Activated B cell treated with CpG ODN at 0.5 μM for 24 hours (primary cell): Measurements from ENCODE around the gene FHIT. TPM values are rescaled to one million over a fixed set of nuclear protein-coding genes. Genes with fewer than 3 reads are reported as not detected.

Experiments used
- ATAC-seq: fragments of 200-7000 bp; cut with Tn5 transposase; one replicate; pipeline ENCODE4 v1.10.0; 2021; ENCODE audit warnings: low read depth, mild to moderate bottlenecking, moderate library complexity
- CTCF ChIA-PET: fragments of 350-600 bp; sonication (Branson Sonifier 250); formaldehyde crosslinking; loops from one replicate; lab custom pipeline; 2021; ENCODE audit warnings: antibody characterized with exemption; lab: Charles Lee
- POLR2A ChIA-PET: fragments of 350-600 bp; sonication (Branson Sonifier 250); formaldehyde crosslinking; loops from one replicate; lab custom pipeline; 2021; ENCODE audit warnings: antibody characterized with exemption; lab: Charles Lee
- DNase-seq: peaks from one replicate; pipeline ENCODE4 v3.0.0; 2022
- H3K27ac Mint-ChIP-seq: one replicate; pipeline ENCODE4 v1.8.0; 2020; ENCODE audit warnings: mixed read lengths
- H3K27me3 Mint-ChIP-seq: one replicate; pipeline ENCODE4 v1.8.0; 2021; ENCODE audit warnings: mixed read lengths
- H3K36me3 Mint-ChIP-seq: one replicate; pipeline ENCODE4 v1.8.0; 2021; ENCODE audit warnings: low read depth, mixed read lengths
- H3K4me1 Mint-ChIP-seq: one replicate; pipeline ENCODE4 v1.8.0; 2021; ENCODE audit warnings: mixed read lengths
- H3K4me3 Mint-ChIP-seq: one replicate; pipeline ENCODE4 v1.8.0; 2020; ENCODE audit warnings: mild to moderate bottlenecking, mixed read lengths
- H3K9me3 Mint-ChIP-seq: one replicate; pipeline ENCODE4 v1.8.0; 2020; ENCODE audit warnings: mixed read lengths
- CTCF ChIP-seq: fragments of 200-600 bp; IDR thresholded peaks from one replicate; pipeline ENCODE4 v1.8.0; 2022; ENCODE audit warnings: antibody characterized with exemption, mild to moderate bottlenecking
- intact Hi-C: fragments of 100-400 bp; cut with micrococcal nuclease; formaldehyde crosslinking; loops from one replicate; pipeline ENCODE4 v1.15.1; 2024
- total RNA-seq: library from RNA; stranded (reverse); gene quantifications from 2 replicates; pipeline ENCODE4 v1.2.3, GENCODE V29; 2022

FHIT gene
- total RNA-seq, 1 donor from 2014 or later, result 5.5 TPM

DNA sequence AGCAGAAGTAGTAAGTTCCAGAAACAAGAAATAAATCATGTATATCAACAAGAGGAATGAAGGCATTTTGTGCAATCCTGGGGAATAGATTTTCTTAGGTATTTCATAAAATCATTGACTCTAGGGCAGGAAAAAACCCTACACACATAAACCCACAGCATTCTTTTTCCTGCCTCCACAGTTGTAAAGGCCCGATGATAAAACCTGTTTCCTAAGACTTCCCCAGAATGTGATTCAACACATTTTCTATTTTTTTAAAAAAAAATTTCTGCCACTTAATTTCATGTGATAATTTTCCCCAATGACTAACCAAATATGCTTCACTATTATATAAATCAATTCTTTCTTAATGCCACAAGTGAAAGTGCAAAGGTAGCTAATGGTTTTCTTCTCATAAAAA, 407.0 kb downstream of the FHIT start:
- DNase-seq (no peak), ATAC-seq (no peak)
- H3K9me3 Mint-ChIP-seq, result no peaks in the 10 kb centered on the region
- ChIA-PET POLR2A (no interaction called here), CTCF (no interaction called here)
- intact Hi-C loops, result no loop called here
- no peaks in the 10 kb centered on the region for H3K4me1 Mint-ChIP-seq
- no peak overlapping the region for H3K27ac Mint-ChIP-seq
- TF ChIP-seq CTCF, result no peak
- no peaks in the 10 kb centered on the region for H3K36me3 Mint-ChIP-seq
- H3K27me3 Mint-ChIP-seq, result no peaks in the 10 kb centered on the region
- H3K4me3 Mint-ChIP-seq, result no peak overlapping the region

DNA sequence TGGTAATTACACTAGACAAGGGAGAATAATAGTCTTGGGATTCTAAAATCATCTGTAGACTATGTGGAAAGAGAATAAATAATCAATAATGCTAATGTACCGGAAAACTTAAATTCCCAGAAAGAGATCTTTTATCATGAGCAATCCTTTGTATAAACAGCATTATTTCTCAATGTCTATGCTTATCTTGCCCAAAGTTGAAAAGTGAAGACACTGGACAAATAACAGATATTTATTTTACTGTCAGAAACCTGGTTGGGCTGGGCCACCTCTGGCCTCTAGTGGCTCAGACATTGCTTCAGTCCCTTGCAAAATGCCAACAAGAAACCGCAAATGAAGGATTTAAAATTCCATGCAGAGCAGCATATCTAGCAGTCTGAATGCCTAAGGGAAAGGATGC, 409.9 kb downstream of the FHIT start:
- ATAC-seq (no peak), DNase-seq (no peak)
- H3K4me1 Mint-ChIP-seq, result no peaks in the 10 kb centered on the region
- no peaks in the 10 kb centered on the region for H3K36me3 Mint-ChIP-seq
- H3K4me3 Mint-ChIP-seq, result no peak overlapping the region
- H3K9me3 Mint-ChIP-seq, result no peaks in the 10 kb centered on the region
- ChIA-PET POLR2A (no interaction called here), CTCF (no interaction called here)
- no peak for TF ChIP-seq CTCF
- H3K27ac Mint-ChIP-seq, result no peak overlapping the region
- no peaks in the 10 kb centered on the region for H3K27me3 Mint-ChIP-seq
- intact Hi-C loops, result no loop called here

DNA sequence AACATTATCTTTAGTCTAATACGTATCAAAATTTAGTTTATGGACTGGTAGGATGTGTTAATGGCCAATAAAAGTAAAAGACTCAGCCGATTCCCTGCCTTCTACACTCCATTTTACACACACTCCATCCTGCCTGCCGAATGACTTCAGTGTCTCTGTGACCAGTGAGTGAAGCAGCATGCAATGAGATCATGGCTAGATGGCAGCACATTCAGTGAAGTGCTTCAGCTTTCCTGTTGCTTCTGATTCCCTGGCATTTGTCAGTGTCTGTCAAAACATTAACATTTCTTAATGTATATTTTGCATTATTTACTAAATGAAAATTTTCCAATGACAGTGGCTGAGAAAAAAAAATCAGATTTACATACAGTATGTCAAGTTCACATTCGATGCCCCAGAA, 412.0 kb downstream of the FHIT start:
- Mint-ChIP-seq H3K9me3 (no peaks in the 10 kb centered on the region), H3K27me3 (no peaks in the 10 kb centered on the region), H3K4me1 (no peaks in the 10 kb centered on the region), H3K36me3 (no peaks in the 10 kb centered on the region), H3K4me3 (no peak overlapping the region), H3K27ac (no peak overlapping the region)
- ATAC-seq (no peak), DNase-seq (no peak)
- TF ChIP-seq CTCF, result no peak
- CTCF ChIA-PET, result interaction anchor here (0.6 kb wide), 1 partner anchor 239 kb away, joined by 3 read pairs; no protein-coding TSS in a partner anchor
- intact Hi-C loops, result no loop called here
- POLR2A ChIA-PET, result no interaction called here

DNA sequence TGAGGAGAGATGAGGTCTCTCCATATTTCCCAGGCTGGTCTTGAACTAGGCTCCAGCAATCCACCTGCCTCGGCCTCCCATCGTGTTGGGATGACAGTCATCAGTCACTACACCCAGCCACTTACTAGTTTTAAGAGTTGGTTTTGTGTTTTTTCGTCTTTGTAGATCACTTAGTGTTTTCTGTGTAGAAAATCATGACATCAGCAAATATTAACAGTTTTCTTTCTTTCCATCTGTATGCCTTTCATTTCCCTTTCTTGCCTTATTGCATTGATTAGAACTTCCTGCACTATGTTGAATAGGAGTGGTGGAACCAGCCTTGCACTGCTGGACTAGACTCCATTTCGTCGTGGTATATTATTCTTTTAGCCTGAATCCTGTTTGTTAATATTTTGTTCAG, 415.5 kb downstream of the FHIT start:
- no peak for ATAC-seq
- CTCF ChIA-PET, result no interaction called here
- DNase-seq, result no peak
- no peaks in the 10 kb centered on the region for H3K4me1 Mint-ChIP-seq
- H3K9me3 Mint-ChIP-seq, result no peaks in the 10 kb centered on the region
- H3K27me3 Mint-ChIP-seq, result no peaks in the 10 kb centered on the region
- no peak overlapping the region for H3K27ac Mint-ChIP-seq
- no peak for TF ChIP-seq CTCF
- no peak overlapping the region for H3K4me3 Mint-ChIP-seq
- intact Hi-C loops, result no loop called here
- POLR2A ChIA-PET, result no interaction called here
- no peaks in the 10 kb centered on the region for H3K36me3 Mint-ChIP-seq

DNA sequence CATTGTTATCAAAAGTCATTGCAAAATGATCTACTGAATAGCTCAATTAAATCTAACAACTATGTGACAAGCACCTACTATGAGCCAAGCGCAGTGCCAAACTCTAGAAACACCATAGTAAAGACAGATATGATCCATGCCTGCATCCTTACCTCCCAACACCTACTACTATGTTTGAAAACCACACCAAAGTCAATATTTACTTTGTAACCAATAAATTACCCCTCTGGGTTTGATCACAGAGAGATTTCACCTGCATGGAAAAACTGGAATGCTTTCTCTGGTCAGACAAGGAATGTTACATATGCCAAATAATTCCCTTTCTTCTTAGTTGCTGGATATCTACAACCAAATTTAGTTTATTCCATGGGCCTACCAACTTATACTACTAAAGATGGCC, 422.2 kb downstream of the FHIT start:
- no peaks in the 10 kb centered on the region for H3K27me3 Mint-ChIP-seq
- H3K27ac Mint-ChIP-seq, result no peak overlapping the region
- CTCF ChIA-PET, result no interaction called here
- no peak for TF ChIP-seq CTCF
- H3K4me3 Mint-ChIP-seq, result no peak overlapping the region
- no peaks in the 10 kb centered on the region for H3K4me1 Mint-ChIP-seq
- intact Hi-C loops, result no loop called here
- POLR2A ChIA-PET, result no interaction called here
- ATAC-seq (no peak), DNase-seq (no peak)
- no peaks in the 10 kb centered on the region for H3K36me3 Mint-ChIP-seq
- peaks cover 4% of the 10 kb centered on the region for H3K9me3 Mint-ChIP-seq
